GM12892 (cell line): ENCODE data around the gene STRBP. TPM values are rescaled to one million over a fixed set of nuclear protein-coding genes. Genes with fewer than 3 reads are reported as not detected.
"Not testable (repeated sequence)": the region's sequence is repeated elsewhere in the genome, so short reads cannot be mapped to it uniquely, and the experiment has no call there.

Experiments used
- DNase-seq: peaks from one replicate; pipeline ENCODE4 v3.0.0; 2011; ENCODE audit not compliant: insufficient read length
- FAIRE-seq: peaks from 2 replicates; lab custom pipeline; 2011; peaks lifted over from hg19 to GRCh38; lab: Jason Lieb, UNC
- POLR2A ChIP-seq: IDR thresholded peaks from 2 replicates; pipeline ENCODE4 v1.6.1; 2011; ENCODE audit warnings: low read depth, low read length, control low read depth
- POLR2AphosphoS5 ChIP-seq: IDR thresholded peaks from 2 replicates; pipeline ENCODE4 v1.6.1; 2011; ENCODE audit warnings: low read depth, low read length, control low read depth
- TAF1 ChIP-seq: IDR thresholded peaks from 2 replicates; pipeline ENCODE4 v1.6.1; 2011; ENCODE audit warnings: low read depth, mild to moderate bottlenecking, control low read depth, low read length, borderline replicate concordance
- polyA plus RNA-seq: library from polyadenylated mRNA; unstranded; fragments of >200 nt; gene quantifications from one replicate; pipeline ENCODE4 v1.2.1, GENCODE V29; 2012; ENCODE audit warnings: missing spikeins, inconsistent platforms; ENCODE audit not compliant: missing spikeins

The STRBP gene
- polyA plus RNA-seq, result 64.0 TPM

DNA sequence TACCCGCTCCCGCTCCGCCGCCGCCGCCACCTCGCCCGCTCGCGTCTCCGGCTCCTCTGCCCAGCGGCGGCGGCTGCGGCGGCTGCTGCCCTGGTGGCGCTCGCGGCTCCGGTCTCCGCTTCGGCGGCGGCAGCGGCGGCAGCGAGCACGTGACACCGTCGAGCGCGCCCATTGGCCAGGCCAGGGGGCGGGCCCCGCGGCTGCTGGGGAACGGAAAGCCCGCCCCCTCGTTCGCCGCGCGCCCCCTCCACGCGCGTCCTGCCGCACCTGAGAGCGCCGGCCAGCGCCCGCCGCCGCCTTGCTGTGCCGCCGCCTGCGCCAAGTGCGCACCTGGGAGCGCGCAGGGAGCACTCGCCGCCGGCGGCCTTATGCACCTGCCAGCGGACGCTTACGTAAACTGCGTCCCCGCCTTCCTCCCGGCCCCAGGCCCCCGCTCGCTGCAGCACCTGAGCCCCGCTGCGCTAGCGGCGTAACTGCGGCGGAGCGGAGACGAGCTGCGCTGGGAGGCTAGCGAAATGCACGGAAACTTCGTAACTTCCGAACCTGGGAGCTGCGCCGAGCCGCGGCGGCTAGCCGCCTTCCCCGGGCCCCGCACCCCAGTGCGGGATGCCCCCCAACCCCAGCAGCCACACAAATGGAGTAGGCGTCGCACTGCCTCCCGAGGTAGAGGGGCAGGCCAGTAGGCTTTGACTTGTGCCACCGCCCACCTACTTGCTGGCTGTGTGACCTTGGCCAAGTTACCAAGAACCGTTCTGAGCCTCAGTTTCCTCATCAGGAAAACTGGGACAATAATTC is at the start of gene STRBP:
Gene STRBP (minus strand): TSS at position 122 of the 795 bp plus-strand sequence. CDS start 84,452 bp downstream, outside the sequence.
- TF ChIP-seq TAF1 (no peak), POLR2AphosphoS5 (no peak), POLR2A (peak; percentile 56; the same call in 1 of the 2 replicates)
- FAIRE-seq, result peak; percentile 97

DNA sequence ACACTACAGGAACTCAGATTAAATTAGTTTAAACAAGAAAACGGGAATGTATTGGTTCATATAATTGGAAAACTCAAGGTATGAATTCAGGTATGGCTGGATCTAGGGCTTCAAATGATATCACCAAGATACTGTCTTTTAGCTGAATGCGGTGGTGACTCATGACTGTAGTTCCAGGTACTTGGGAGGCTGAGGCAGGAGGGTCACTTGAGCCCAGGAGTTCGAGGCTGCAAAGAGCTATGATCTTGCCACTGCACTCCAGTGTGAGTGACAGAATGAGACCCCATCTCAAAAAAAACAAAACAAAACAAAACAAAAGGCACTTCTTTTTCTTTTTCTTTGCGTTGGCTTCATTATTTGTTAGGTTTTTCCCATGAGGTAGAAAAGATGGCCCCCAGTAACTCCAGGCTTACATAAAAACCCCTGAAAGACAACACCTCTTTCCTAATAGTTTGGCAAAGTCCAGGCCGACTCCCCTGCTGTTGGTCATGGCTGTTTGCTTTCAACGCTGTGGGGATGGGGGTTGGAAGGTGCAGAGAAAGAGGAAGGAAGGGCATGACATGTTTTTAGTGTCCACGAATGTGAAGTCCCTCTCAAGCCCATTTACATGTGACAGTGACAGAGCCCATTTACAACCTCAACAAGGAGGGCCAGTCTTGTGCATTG is 47.8 kb upstream of the STRBP start:
- FAIRE-seq, result peak; percentile 65
- TF ChIP-seq POLR2AphosphoS5, result no peak
- no peak for TF ChIP-seq POLR2A
- no peak for DNase-seq

More for the DNA sequence above, at the start of gene STRBP:
- peak; percentile 92 for DNase-seq

DNA sequence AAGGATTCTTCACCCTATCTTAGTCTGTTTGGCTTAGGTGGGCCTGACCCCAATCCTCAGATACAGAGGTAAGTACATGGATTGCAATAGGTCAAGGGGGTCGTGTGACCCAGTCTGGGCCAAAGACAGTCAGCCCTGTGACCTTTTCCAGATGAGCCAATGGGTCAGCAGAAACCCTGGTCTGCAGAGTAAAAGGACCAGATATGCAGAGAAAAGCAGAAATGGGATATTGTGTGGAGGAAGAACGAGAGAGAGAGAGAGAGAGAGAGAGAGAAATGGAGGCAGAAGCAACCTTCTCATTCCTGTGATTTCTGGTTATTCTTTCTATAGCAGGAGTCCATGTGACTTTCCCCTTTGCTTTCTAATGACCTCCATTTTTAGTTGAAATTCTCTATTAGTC is 47.2 kb upstream of the STRBP start:
- DNase-seq (no peak), FAIRE-seq (no peak)
- no peak for TF ChIP-seq POLR2A

DNA sequence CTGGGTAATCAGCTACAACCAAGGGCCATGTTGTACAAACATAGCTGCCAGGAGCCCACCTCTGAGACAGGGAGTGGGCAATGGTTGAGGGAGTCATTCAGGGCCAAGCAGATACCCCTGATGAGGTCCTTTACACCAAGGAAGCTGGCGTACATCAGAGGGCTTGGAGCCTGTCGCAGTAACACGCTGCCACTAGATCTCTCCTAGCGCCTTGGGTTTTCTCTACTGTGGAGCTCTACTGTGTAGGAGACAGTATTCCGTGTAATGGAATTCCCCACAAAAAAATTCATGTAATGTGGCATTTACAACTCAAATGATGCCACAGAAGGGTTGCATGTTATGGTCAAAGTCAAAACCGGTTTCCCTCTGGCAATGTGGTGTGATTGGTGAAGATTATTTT is 46.2 kb upstream of the STRBP start:
- no peak for DNase-seq
- FAIRE-seq, result no peak
- TF ChIP-seq TAF1 (no peak), POLR2AphosphoS5 (no peak), POLR2A (no peak)

DNA sequence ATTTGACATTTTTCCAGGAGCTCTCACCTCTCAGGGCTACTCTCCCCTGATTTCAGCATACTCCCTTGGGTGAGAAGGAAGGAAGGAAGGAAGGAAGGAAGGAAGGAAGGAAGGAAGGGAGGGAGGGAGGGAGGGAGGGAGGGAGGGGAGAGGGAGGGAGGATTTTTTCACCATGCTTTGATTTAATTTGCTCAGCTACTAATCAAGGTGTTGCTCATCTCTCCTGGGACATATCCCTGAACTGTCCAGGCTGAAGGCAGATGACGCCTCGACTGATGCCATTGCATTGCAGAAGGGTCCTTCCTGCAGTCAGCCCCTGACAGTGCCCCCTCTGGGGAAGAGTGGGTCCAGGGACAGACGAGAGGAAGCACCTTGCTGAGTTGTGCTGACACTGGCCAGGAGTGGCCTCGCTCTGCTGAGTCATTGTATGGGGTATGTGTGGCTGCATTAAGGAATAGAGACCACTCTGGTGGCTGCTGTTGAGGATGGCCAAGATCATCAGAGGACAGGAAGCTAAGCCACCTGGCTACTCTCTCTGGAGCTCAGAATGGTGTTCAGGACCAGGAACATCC is 44.0 kb upstream of the STRBP start:
- DNase-seq (no peak), FAIRE-seq (no peak)
- TF ChIP-seq POLR2AphosphoS5 (no peak), TAF1 (no peak), POLR2A (no peak)

DNA sequence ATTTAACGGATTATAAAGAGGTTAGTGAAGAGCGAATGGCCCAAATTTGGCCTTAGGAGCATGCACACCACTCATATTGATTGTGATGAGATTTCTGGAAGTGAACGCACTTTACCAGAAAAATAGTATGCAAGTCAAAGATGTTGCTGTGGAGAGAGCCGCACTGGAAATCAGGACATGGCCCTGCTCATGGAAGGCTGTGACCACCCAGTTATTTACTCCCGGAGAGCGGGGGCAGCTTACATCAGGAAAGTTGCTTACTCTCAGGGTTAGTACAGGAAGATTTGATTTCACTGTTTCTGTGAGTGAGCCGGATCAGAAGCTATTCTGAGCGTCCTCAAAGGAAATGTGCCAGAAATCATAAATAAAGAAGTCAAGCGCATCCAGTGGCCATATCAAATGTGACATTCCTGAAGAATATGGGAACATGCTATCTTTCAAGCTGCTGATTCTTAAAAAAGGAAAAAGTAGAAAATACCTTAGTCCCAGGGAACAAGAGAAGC is 42.9 kb upstream of the STRBP start:
- no peak for FAIRE-seq

DNA sequence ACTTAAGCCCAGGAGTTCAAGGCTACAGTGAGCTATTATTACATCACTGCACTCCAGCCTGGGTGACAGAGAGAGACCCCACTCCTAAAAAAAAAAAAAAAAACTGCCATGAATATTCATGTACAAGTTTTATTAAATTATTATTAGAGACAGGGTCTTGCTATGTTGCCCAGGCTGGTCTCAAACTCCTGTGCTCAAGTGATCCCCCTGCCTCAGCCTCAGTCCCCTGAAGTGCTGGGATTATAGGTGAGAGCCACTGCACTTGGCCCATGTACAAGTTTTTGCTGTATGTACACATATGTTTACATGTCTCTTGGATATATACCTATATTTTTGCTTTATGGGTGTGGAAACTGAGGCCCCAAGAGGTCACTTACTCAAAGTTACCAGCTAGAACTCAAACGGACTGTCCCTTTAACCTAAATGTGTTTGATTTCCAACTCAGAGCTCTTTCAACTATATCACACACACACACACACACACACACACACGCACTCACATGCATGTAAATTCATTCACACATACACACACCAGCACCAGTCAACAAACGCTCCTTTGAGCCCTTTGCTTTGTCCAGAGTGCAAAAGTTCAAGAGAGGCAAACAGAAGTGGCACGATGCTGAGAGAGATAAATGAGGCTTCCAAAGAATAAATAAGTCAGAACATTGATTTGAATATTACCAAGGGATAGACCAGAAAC is 42.3 kb upstream of the STRBP start:
- DNase-seq (no peak), FAIRE-seq (no peak)
- TF ChIP-seq POLR2AphosphoS5, result no peak
- no peak for TF ChIP-seq POLR2A
- no peak for TF ChIP-seq TAF1

More for the DNA sequence above, 42.9 kb upstream of the STRBP start:
- DNase-seq, result no peak
- no peak for TF ChIP-seq POLR2AphosphoS5
- TF ChIP-seq TAF1, result no peak
- TF ChIP-seq POLR2A, result no peak

DNA sequence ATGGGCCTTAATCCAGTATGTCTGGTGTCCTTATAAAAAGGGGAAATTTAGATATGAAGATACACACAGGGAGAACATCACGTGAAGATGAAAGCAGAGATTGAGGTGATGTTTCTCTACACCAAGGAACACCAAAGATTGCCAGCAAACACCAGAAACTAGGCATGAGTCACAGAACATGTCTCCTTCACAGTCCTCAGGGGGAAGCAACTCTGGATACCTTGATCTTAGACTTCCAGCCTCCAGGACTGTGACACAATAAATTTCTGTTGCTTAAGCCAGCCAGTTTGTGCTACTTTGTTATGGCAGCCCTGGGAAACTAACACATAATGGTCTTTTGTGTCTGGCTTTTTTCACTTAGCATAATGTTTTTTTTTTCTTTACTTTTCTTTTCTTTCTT is 41.2 kb upstream of the STRBP start:
- no peak for DNase-seq
- TF ChIP-seq POLR2AphosphoS5 (no peak), POLR2A (no peak), TAF1 (no peak)
- FAIRE-seq, result no peak

DNA sequence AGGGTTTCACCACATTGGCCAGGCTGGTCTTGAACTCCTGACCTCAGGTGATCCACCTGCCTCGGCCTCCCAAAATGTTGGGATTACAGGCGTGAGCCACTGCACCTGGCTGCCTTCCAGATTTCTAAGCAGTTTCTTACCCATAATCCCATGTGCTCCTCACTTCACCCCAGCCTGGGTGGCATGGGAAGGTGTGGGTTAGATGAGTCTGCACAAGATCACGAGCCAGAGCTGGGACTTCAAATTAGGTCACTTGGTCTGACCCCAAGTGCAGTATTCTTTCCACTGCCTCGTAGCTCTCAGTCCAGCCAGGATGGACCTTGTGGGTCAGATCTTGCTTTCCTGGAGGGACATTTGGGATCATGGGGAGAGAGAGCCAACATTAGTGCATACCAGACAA is 37.5 kb upstream of the STRBP start:
- TF ChIP-seq POLR2AphosphoS5, result no peak
- no peak for TF ChIP-seq TAF1
- TF ChIP-seq POLR2A, result no peak
- DNase-seq, result no peak
- no peak for FAIRE-seq

DNA sequence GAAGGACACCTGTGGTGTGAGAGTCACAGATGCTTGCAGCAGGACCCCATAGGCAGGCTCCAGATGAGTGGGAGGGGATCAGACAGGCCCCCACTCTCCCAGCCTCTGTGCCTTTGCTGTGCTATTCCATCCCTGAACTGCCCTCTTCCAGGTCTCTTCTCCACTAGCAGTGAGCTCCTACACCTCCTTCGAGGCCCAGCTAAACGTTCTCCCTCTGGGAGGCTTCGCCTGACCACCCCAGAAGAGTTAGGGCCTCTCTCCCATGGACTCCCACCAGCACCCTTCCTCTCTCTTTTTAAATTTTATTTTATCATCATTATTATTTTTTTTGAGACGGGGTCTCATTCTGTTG is 35.9 kb upstream of the STRBP start:
- TF ChIP-seq TAF1 (no peak), POLR2AphosphoS5 (no peak), POLR2A (no peak)
- FAIRE-seq (no peak), DNase-seq (no peak)

DNA sequence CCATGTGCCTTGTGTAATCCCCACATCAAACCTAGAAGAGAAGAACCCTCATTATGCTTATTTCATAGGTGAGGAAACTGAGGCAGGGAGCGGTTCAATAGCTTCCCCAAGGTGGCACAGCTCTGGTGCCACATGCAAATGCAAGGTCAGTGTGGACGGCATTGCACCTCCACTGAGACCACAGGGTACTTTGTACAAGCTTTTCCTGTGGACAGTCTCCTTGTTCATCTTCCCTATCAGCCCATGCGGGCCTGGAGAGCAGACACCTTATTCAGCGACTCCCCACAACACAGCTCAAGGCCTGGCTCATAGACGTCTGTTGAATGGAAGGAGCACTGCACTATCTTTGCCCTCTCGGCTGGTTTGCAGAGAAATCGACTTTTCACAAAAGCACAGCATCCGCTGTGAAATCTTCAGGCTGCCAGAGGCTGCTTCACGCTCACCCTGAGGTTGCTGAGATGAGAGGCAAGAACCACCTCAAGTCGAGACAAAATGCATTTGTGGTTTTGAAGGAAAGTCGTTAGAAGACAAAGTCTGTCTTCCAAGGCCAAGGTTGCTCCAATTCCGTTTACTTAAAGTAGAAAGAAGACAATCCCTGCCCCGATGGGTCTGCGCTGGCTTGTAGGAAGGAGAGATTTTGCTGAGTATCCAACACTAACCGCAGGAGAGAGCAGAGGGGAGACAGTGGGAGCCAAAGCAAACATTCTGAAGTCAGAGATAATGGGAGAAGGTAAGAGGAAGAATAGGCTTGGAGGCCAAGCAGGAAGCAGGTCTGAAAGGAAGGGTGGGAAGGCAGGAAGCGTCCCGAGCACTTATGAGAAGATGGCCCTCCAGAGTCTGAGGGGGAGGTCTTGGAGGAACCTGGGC is 34.2 kb upstream of the STRBP start:
- no peak for DNase-seq
- TF ChIP-seq POLR2A, result no peak
- TF ChIP-seq TAF1, result no peak
- TF ChIP-seq POLR2AphosphoS5, result no peak
- no peak for FAIRE-seq

DNA sequence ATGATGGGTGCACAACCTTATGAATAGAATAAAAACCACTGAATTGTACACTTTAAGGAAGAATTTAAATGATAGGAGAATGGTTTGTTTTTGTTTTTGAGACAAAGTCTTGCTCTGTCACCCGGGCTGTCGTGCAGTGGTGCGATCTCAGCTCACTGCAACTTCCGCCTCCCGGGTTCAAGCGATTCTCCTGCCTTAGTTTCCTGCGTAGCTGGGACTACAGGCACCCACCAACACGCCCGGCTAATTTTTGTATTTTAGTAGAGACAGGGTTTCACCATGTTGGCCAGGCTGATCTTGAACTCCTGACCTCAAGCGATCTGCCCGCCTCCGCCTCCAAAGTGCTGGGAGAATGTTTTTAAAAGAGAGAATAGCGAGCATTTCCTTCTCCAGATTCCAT is 33.5 kb upstream of the STRBP start:
- not testable (repeated sequence) for FAIRE-seq, DNase-seq
